T-helper 2 cell treated with Interferon-gamma antibody and Interleukin-4, amounts not matched to agents 100 ng/mL and 5 ng/mL, for 36 hours (primary cell): ENCODE data around the gene CNPY4. TPM values are rescaled to one million over a fixed set of nuclear protein-coding genes. Genes with fewer than 3 reads are reported as not detected.

Experiments
- intact Hi-C: fragments of 100-400 bp; cut with micrococcal nuclease; formaldehyde crosslinking; loops from one replicate; pipeline ENCODE4 v1.15.1; 2023
- total RNA-seq: library from RNA; stranded (reverse); gene quantifications from 2 replicates; pipeline ENCODE4 v1.2.3, GENCODE V29; 2022

The CNPY4 gene
- total RNA-seq, 1 donor from 2014 or later = 29.5 TPM

GRCh38 chr7:100090527-100091410 lies 28.7 kb upstream of the CNPY4 start:
- intact Hi-C loops = no loop called here

GRCh38 chr7:100091411-100092181 lies 27.8 kb upstream of the CNPY4 start:
- intact Hi-C loops = no loop called here

DNA sequence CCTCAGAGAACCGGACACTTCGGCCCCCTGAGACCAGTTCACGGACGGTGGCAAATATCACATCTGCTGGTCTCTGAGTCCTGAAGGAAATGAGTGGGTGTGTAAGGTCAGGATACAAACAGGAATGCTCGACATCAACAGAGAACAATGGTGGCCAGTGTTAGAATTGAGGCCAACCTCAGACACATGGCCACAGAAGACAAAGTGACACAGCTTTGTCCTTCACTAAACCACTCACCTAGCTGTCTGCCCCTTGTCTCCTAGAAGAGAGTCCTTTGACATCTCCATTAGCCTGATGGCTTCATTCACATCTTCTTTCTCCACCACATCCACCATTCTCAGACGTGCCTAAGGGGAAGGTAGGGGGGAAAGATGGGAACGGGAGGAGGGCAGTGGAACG lies 26.4 kb upstream of the CNPY4 start:
- intact Hi-C loops = no loop called here

- intact Hi-C loops = no loop called here
Measured at GRCh38 chr7:100093498-100093897, 25.9 kb upstream of the CNPY4 start.

DNA sequence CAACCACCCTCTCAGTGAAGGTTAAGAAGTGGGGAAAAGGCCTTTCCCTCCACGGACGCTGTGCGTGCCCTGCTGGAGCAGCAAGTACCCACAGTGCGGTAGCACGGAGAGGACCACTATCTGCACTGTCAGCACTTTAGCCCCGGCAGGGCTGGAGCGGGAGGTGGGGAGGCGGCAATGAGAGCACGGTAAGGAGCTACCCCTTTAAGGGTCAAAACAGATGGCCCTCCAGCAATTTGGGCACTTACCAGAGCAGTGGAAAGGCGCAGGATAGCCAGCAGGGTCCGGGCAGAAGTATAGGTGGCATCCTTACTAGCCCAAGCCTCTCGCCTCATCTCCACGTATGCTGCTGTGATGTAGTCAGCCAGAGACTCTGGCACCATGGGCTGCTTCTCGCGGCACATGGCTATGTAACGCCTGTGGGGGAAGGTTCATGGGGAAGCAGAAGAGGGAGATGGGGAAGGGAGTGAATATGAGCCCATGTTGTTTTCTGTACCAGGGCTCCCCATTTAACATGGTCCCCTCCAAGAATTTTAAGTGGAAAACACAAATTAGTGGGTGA lies 25.4 kb upstream of the CNPY4 start:
- intact Hi-C loops = no loop called here

DNA sequence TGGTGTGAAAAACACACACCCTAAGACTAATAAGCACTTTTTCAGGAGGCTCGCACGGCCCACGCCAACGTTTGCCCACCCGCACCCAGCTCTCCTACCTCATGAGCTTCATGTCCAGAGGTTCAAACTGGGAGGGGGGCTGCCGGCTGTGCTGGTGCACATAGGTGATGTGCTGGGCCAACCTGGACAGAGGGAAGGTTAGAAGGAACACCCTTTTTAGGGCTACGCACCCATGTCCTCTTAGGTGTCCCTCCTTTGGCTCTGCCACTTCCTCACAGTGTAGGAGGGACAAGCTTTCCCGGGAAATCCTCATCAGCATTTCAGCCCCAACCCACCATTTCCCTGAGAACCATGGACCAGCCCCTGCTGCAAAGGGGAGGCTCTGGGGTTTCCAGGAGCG lies 24.1 kb upstream of the CNPY4 start:
- intact Hi-C loops = no loop called here

DNA sequence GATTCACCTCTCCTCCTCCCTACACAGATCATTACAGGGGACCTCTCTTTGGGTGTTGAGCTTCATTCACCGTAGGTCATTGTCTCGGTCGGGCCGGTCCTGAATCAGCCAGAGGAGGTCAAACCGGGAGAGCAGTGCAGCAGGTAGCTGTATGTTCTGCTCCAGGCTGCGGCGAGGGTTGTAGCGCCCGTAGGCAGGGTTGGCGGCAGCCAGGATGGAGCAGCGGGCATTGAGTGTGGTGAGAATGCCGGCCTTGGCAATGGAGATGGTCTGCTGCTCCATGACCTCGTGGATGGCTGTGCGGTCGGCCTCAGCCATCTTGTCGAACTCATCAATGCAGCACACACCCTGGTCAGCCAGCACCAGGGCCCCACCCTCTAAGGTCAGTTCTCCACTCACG lies 23.7 kb upstream of the CNPY4 start:
- intact Hi-C loops = no loop called here

DNA sequence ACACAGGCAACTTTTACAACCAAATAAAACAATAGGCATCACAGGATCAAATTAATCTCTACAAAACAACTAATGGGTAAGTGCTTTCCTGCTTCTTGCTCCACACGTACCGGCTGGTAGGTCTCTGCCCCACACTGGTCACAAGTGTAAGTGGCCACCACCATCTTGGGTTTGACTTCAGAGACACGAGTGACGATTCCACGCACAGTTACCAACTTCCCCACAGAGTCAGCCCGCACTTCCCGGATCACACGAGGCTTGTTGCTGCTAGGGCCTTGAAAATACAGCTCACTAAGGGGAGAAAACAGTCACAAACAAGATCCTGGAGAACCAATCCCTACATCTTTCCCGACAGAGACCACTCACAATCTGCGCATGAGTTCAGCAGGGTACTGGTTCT lies 20.5 kb upstream of the CNPY4 start:
- intact Hi-C loops = no loop called here

DNA sequence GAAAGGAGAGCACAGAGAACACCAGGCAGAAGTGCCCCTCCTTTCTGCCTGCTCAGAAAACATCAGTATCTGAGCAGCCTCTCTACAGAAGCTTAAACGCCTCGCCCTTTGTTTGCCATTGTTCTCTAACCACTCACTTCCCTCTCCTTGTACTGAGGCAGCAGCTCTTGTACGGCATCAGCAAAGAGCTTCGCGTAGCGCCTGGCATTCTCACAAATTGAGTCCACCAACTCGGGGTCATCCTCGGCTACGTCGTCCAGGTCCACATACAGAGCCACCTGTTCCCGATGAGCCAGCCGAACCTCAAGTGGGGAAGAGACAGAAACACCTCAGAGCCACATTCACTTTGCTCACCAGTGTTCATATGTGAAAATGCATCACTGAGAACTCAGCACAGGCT lies 20.0 kb upstream of the CNPY4 start:
- intact Hi-C loops = no loop called here

- intact Hi-C loops = loop anchor here (1.0 to 2.0 kb wide), 6 partner anchors 11 to 328 kb away; partner anchors contain the start of genes CNPY4, LAMTOR4, TAF6 and ZCWPW1
Measured at GRCh38 chr7:100100420-100101015, 18.9 kb upstream of the CNPY4 start.

- intact Hi-C loops = loop anchor here (1.0 to 2.0 kb wide), 3 partner anchors 18 to 48 kb away; partner anchors contain the start of genes CNPY4, LAMTOR4 and TAF6
Measured at GRCh38 chr7:100101016-100101862, 18.2 kb upstream of the CNPY4 start, which contains the start of the genes AP4M1 and MCM7. TSS of gene AP4M1 (plus strand) at chr7:100101643. CDS start at chr7:100101715, 72 bp downstream. TSS of gene MCM7 (minus strand) at chr7:100101397. CDS start at chr7:100101294, 103 bp downstream.

DNA sequence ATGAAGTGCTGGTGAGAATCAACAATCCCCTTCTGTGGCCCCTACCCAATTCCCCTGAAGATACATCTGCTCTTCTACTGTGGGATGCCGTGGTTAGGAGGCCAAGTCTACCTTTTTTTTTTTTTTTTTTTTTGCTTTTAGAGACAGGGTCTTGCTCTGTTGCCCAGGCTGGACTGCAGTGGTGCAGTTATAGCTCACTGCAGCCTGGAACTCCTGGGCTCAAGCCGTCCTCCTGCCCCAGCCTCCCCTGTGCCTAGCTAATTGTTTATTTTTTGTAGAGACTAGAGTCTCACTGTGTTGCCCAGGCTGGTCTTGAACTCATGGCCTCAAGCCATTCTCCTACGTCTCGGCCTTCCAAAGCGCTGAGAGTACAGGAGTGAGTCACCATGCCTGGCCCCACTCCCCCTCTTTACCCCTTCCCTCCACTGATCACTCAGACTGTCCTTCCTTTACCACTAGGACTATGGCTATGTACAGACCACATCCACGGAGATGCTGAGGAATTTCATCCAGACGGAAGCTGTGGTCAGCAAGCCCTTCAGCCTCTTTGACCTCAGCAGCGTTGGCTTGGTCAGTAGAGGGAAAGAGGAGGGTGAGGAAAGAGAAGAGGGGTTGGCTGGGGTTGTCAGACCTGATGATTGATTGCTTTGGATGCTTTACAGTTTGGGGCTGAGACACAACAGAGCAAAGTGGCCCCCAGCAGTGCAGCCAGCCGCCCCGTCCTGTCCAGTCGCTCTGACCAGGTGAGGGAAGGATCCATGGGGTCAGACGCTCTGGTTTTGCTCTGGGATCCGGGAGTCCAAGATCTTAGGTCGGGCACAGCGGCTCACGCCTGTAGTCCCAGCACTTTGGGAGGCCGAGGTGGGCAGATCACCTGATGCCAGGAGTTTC lies 16.2 kb upstream of the CNPY4 start:
- intact Hi-C loops = no loop called here

GRCh38 chr7:100105534-100105933 lies 13.9 kb upstream of the CNPY4 start:
- intact Hi-C loops = no loop called here

DNA sequence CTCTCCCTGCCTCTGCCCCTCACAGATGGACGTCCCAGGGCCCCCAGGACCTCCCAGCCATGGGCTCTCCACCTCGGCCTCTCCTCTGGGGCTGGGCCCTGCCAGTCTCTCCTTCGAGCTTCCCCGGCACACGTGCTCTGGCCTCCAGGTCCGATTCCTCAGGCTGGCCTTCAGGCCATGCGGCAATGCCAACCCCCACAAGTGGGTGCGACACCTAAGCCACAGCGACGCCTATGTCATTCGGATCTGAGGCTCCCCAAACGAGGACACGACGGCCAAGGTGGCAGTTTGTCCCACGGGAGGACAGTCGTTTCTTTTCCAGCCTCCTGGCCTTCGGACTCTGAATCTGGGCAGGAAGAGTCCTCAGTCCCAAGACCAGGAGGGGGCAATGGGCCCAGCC lies 12.8 kb upstream of the CNPY4 start:
- intact Hi-C loops = no loop called here

DNA sequence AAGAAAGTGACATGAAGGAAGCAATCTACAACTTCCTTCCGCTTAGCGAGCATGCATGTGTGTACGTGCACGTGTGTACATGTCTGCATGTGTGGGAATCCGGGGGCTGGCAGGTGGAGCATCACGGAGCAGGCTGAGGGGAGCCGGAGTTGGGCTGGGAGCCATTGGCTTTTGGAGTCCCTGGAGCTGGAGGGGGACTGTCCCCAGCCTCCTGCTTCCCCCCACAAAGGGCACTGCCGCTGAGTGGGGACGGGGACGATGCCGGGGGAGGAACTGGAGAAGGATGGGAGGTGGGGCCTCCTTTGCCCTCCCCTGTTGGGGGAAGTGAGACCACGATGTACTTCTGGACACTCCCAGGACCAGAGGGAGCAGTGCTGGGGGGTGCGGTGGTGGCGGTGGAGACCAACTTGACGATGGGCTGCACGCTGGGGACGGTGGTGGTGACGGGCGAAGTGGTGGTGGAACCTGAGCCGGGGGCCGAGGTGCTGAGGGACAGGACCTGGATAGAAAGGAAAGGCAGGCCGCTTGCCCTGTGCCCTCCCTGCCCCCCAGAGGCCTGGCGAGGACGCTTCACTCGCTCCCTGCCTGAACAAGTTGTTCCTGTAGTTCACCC lies 12.2 kb upstream of the CNPY4 start:
- intact Hi-C loops = no loop called here

GRCh38 chr7:100107890-100108289 lies 11.5 kb upstream of the CNPY4 start:
- intact Hi-C loops = no loop called here

- intact Hi-C loops = no loop called here
Measured at GRCh38 chr7:100109521-100110163, 9.8 kb upstream of the CNPY4 start.

DNA sequence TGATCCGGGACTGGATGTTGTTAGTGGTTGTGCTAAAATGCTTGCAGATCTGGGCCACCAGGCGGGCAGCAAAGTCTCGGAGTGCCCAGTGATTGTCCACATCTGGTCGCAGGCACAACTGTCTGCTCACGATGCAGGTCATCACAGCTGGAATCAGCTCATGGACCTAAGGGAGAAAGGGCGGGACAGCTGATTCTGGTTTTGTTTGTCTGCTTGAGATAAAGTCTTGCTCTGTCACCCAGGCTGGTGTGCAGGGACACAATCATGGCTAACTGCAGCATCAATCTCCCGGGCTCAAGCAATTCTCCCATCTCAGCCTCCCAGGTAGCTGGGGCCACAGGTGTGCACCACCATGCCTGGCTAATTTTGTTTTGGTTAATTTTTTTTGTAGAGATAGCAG lies 8.3 kb upstream of the CNPY4 start:
- intact Hi-C loops = no loop called here

DNA sequence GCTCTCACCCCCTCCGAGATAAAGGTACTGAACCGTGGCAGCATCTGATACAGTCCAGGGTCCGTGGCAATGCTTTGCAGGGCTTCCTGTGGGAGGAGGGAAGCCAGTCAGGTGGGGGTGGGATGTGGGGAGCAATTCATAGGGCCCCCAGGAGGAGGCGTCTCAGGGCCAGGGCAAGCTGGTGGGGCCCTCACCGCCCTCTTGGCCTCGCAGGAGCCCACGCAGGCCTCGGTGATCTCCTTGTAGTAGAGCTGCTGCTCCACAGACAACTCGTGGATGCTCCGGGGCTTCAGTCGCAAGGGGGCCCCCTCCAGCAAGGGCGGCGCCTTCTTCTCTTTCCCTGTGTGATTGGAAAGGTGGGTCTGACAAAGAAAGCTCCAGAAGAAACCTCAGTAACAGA lies 7.5 kb upstream of the CNPY4 start:
- intact Hi-C loops = no loop called here
